Calu3 (cell line): Measurements from ENCODE around the gene SLC35G6. TPM values are rescaled to one million over a fixed set of nuclear protein-coding genes. Genes with fewer than 3 reads are reported as not detected.
"Not testable (repeated sequence)": the region's sequence is repeated elsewhere in the genome, so short reads cannot be mapped to it uniquely, and the experiment has no call there.

Source experiments
- BruUV-seq: library from RNA; stranded (reverse); fragments of 400-500 nt; replicated peaks from 2 replicates; lab custom pipeline; 2021; lab: Mats Ljungman, UMichigan
- CTCF ChIA-PET: fragments of 300-600 bp; sonication (Branson Sonifier 250); formaldehyde crosslinking; loops from one replicate; lab custom pipeline; 2022; ENCODE audit warnings: antibody characterized with exemption; lab: Charles Lee
- DNase-seq: peaks from one replicate; pipeline ENCODE4 v3.0.0; 2022
- H3K27ac Mint-ChIP-seq: one replicate; pipeline ENCODE4 v1.8.0; 2022; ENCODE audit warnings: mixed read lengths; ENCODE audit not compliant: unreplicated experiment
- H3K27me3 Mint-ChIP-seq: one replicate; pipeline ENCODE4 v1.8.0; 2022; ENCODE audit warnings: mixed read lengths; ENCODE audit not compliant: unreplicated experiment
- H3K36me3 Mint-ChIP-seq: one replicate; pipeline ENCODE4 v1.8.0; 2022; ENCODE audit warnings: mild to moderate bottlenecking, moderate library complexity, mixed read lengths; ENCODE audit not compliant: insufficient read depth, unreplicated experiment
- H3K4me1 Mint-ChIP-seq: one replicate; pipeline ENCODE4 v1.8.0; 2022; ENCODE audit warnings: mild to moderate bottlenecking, low read depth, mixed read lengths; ENCODE audit not compliant: unreplicated experiment
- H3K4me3 Mint-ChIP-seq: one replicate; pipeline ENCODE4 v1.8.0; 2022; ENCODE audit warnings: mild to moderate bottlenecking, low read depth, moderate library complexity, mixed read lengths; ENCODE audit not compliant: unreplicated experiment
- H3K9me3 Mint-ChIP-seq: one replicate; pipeline ENCODE4 v1.8.0; 2022; ENCODE audit warnings: low read depth, mixed read lengths; ENCODE audit not compliant: unreplicated experiment
- intact Hi-C: fragments of 100-400 bp; cut with micrococcal nuclease; formaldehyde crosslinking; loops from one replicate; pipeline ENCODE4 v1.10.0; 2022; ENCODE audit not compliant: unreplicated experiment
- total RNA-seq: library from RNA; stranded (reverse); gene quantifications from 2 replicates; pipeline ENCODE4 v1.2.3, GENCODE V29; 2022
- TF ChIP-seq, protein P1 (sequence below): fragments of 200-600 bp; IDR thresholded peaks from one replicate; pipeline ENCODE4 v1.8.0; 2022; ENCODE audit warnings: antibody characterized with exemption; ENCODE audit not compliant: unreplicated experiment

SLC35G6 gene
- total RNA-seq, 1 experiment from 2014 or later, result not detected

DNA sequence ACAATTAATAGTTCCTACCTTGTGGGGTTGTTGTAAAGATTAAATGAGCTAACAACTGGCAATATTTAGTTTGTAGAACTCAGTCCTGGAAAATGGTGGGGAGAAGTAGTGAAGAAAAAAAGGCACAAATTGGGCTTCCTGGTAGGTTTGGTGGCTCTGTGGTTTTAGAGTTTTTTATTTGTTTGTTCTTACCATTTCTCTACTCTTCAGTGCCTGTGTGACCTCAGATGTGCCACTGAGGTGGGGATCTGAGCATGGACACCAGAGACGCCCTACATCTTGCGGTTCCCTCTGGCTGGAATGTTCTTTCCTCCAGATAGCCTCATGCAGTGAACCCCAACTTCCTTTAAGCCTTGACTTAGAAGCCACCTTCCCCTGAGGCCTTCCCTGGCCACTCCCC, 9.5 kb upstream of the SLC35G6 start:
- Mint-ChIP-seq H3K4me1 (peaks cover 9% of the 10 kb centered on the region), H3K9me3 (peaks cover 3% of the 10 kb centered on the region), H3K36me3 (peaks cover 11% of the 10 kb centered on the region), H3K4me3 (no peak overlapping the region), H3K27ac (no peak overlapping the region), H3K27me3 (no peaks in the 10 kb centered on the region)
- BruUV-seq, result no TSS peak
- CTCF ChIA-PET, result interaction anchor here (0.7 kb wide), 1 partner anchor 35 kb away, joined by 3 read pairs; no protein-coding TSS in a partner anchor
- no peak for DNase-seq
- intact Hi-C loops, result no loop called here
- TF ChIP-seq, protein P1, sequence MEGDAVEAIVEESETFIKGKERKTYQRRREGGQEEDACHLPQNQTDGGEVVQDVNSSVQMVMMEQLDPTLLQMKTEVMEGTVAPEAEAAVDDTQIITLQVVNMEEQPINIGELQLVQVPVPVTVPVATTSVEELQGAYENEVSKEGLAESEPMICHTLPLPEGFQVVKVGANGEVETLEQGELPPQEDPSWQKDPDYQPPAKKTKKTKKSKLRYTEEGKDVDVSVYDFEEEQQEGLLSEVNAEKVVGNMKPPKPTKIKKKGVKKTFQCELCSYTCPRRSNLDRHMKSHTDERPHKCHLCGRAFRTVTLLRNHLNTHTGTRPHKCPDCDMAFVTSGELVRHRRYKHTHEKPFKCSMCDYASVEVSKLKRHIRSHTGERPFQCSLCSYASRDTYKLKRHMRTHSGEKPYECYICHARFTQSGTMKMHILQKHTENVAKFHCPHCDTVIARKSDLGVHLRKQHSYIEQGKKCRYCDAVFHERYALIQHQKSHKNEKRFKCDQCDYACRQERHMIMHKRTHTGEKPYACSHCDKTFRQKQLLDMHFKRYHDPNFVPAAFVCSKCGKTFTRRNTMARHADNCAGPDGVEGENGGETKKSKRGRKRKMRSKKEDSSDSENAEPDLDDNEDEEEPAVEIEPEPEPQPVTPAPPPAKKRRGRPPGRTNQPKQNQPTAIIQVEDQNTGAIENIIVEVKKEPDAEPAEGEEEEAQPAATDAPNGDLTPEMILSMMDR, result no peak

DNA sequence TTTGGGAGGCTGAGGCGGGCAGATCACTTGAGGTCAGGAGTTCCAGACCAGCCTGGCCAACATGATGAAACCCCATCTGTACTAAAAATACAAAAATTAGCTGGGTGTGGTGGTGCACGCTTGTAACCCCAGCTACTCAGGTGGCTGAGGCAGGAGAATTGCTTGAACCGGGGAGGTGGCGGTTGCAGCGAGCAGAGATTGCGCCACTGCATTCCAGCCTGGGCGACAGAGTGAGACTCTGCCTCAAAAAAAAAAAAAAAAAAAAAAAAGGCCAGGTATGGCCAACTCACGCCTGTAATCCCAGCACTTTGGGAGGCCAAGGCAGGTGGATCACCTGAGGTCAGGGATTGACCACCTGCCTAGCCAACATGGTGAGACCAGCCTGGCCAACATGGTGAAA, 6.5 kb upstream of the SLC35G6 start:
- Mint-ChIP-seq H3K36me3 (peaks cover 27% of the 10 kb centered on the region), H3K4me1 (peaks cover 28% of the 10 kb centered on the region)
- H3K4me3 Mint-ChIP-seq, DNase-seq, BruUV-seq, H3K27ac Mint-ChIP-seq, CTCF ChIA-PET, H3K9me3 Mint-ChIP-seq, H3K27me3 Mint-ChIP-seq: not testable (repeated sequence)
- intact Hi-C loops, result loop anchor here (5.0 kb wide), 1 partner anchor 37 kb away; the partner anchor contains the start of genes FGF11 and TMEM102

DNA sequence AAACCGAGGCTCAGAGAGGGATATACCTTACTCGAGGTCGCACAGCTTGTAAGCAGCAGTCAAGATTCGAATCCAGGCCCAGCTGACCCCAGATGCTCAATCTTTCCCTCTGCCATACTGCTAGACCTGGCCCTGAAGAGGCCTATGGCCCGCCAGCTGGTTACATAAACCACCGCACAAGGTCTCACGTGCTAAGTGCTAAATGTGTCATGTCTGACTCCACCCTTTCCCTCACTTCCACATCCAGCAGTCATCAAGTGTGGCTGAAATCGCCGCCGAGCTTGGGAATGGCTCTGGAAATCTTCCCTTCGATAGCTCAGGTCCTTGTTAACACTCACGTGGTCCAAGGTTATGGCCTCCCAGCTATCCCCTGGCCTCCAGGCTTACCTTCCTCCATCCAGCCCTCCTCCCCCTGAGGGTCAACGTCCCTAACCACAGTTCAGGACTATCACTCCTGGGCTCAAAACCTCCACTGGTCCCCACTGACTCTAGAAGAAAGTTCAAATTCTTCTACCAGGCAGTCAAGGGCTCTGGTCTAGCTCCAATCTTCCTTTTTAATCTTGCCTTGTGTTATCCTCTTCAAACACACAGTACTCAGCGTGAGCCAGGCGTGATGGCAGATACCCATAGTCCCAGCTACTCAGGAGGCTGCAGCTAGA, 5.4 kb upstream of the SLC35G6 start:
- peak overlapping the region; percentile 36 for H3K27ac Mint-ChIP-seq
- intact Hi-C loops, result loop anchor here (5.0 kb wide), 1 partner anchor 39 kb away; the partner anchor contains the start of genes FGF11 and TMEM102
- CTCF ChIA-PET, result interaction anchor here (1.0 kb wide), 1 partner anchor 39 kb away, joined by 3 read pairs; no protein-coding TSS in a partner anchor

DNA sequence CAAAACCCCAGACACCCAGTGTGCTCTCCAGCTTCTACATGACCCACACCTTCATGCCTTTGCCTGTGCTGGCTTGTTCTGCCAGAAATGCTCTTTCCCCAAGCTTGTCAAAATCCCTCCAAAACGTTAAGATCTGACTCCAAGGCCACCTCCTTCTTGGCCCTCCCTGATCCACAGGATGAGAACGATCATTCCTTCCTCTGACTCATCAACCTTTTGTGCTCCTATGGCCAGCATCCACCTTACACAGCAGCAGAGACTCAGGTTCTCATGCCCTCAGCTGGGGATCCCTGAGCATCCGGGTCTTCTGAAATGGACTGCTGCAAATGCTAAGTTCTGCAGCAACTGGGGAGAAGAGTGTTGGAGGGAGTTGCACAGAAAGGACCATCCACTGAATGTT, 4.8 kb upstream of the SLC35G6 start:
- BruUV-seq, result no TSS peak
- no peak for DNase-seq
- H3K27me3 Mint-ChIP-seq, result no peaks in the 10 kb centered on the region
- intact Hi-C loops, result loop anchor here (5.0 kb wide), 1 partner anchor 39 kb away; the partner anchor contains the start of genes FGF11 and TMEM102
- H3K9me3 Mint-ChIP-seq, result peaks cover 3% of the 10 kb centered on the region
- peak overlapping the region; percentile 36 for H3K27ac Mint-ChIP-seq
- CTCF ChIA-PET, result interaction anchor here (1.0 kb wide), 1 partner anchor 39 kb away, joined by 3 read pairs; no protein-coding TSS in a partner anchor
- no peak overlapping the region for H3K4me3 Mint-ChIP-seq
- TF ChIP-seq, protein P1, result no peak
- H3K36me3 Mint-ChIP-seq, result peaks cover 33% of the 10 kb centered on the region
- peaks cover 29% of the 10 kb centered on the region for H3K4me1 Mint-ChIP-seq

More for the DNA sequence above, 5.4 kb upstream of the SLC35G6 start:
- TF ChIP-seq, protein P1, result no peak
- H3K4me3 Mint-ChIP-seq, result no peak overlapping the region
- peaks cover 3% of the 10 kb centered on the region for H3K9me3 Mint-ChIP-seq
- peaks cover 28% of the 10 kb centered on the region for H3K4me1 Mint-ChIP-seq
- BruUV-seq, result no TSS peak
- H3K27me3 Mint-ChIP-seq, result no peaks in the 10 kb centered on the region
- DNase-seq, result no peak
- H3K36me3 Mint-ChIP-seq, result peaks cover 33% of the 10 kb centered on the region
